H1 (cell line): ENCODE data around the gene SIX5. TPM values are rescaled to one million over a fixed set of nuclear protein-coding genes. Genes with fewer than 3 reads are reported as not detected.

Source experiments
- CTCF ChIA-PET: fragments of 300-600 bp; sonication (Branson Sonifier 250); formaldehyde crosslinking; loops from one replicate; lab custom pipeline; 2021; ENCODE audit not compliant: partially characterized antibody; lab: Charles Lee
- POLR2A ChIA-PET: fragments of 300-600 bp; sonication (Branson Sonifier 250); formaldehyde crosslinking; loops from one replicate; lab custom pipeline; 2021; ENCODE audit warnings: inconsistent platforms; ENCODE audit not compliant: partially characterized antibody; lab: Charles Lee
- DNase-seq, 2 experiments: peaks; one replicate each; pipeline versions ENCODE4 v3.0.0 to v3.0.0-alpha.2; 2010 to 2022; ENCODE audit warnings: low spot score in 2 of 2, low read depth in 1 of 2, mixed read lengths in 1 of 2
- FAIRE-seq: peaks from 2 replicates; lab custom pipeline; 2011; peaks lifted over from hg19 to GRCh38; lab: Jason Lieb, UNC
- H2AFZ ChIP-seq: 2 replicates; pipeline ENCODE4 v1.8.1; 2012; ENCODE audit warnings: low read length, inconsistent platforms
- H2AK5ac ChIP-seq: 2 replicates; pipeline ENCODE4 v1.6.1; 2013; ENCODE audit warnings: low read depth, low read length
- H2BK120ac ChIP-seq: replicated peaks from 2 replicates; pipeline ENCODE3; 2013; ENCODE audit warnings: low read depth, low read length, inconsistent platforms
- H2BK12ac ChIP-seq: 2 replicates; pipeline ENCODE4 v1.6.1; 2013; ENCODE audit warnings: low read depth, low read length
- H2BK15ac ChIP-seq: 2 replicates; pipeline ENCODE4 v1.6.1; 2013; ENCODE audit warnings: low read length
- H2BK20ac ChIP-seq: 2 replicates; pipeline ENCODE4 v1.6.1; 2013; ENCODE audit warnings: low read length
- H2BK5ac ChIP-seq: 2 replicates; pipeline ENCODE4 v1.6.1; 2013; ENCODE audit warnings: low read depth, low read length
- H3K14ac ChIP-seq: 2 replicates; pipeline ENCODE4 v1.6.1; 2013; ENCODE audit warnings: inconsistent platforms; ENCODE audit not compliant: insufficient read length
- H3K18ac ChIP-seq: 2 replicates; pipeline ENCODE4 v1.6.1; 2013; ENCODE audit warnings: low read length; ENCODE audit errors: extremely low read depth
- H3K23ac ChIP-seq: 2 replicates; pipeline ENCODE4 v1.6.1; 2013; ENCODE audit warnings: inconsistent platforms; ENCODE audit not compliant: insufficient read length
- H3K23me2 ChIP-seq: 2 replicates; pipeline ENCODE4 v1.6.1; 2013; ENCODE audit warnings: low read depth, low read length
- H3K27ac ChIP-seq: 2 replicates; pipeline ENCODE4 v1.6.1; 2011; ENCODE audit warnings: low read depth, low read length, inconsistent platforms
- H3K27me3 ChIP-seq, 4 experiments: replicated peaks in 1 of 4; 1 replicate in 1 of 4; 2 replicates in 3 of 4; pipeline versions ENCODE4 v1.6.1 to v1.8.1; 2011 to 2013; ENCODE audit warnings: low read length in 3 of 4, mild to moderate bottlenecking in 3 of 4, inconsistent platforms in 2 of 4, mixed read lengths in 2 of 4, moderate library complexity in 1 of 4; ENCODE audit not compliant: control insufficient read depth in 3 of 4, insufficient read depth in 3 of 4; ENCODE audit errors: extremely low read depth in 1 of 4
- H3K36me3 ChIP-seq, 4 experiments: 2 replicates each; pipeline versions ENCODE4 v1.6.1 to v1.8.1; 2011 to 2013; ENCODE audit warnings: mild to moderate bottlenecking in 4 of 4, low read length in 3 of 4, moderate library complexity in 2 of 4, control low read depth in 1 of 4, inconsistent platforms in 1 of 4; ENCODE audit not compliant: insufficient read depth in 4 of 4, control insufficient read depth in 2 of 4
- H3K4ac ChIP-seq: replicated peaks from 2 replicates; pipeline ENCODE3; 2013; ENCODE audit warnings: low read length, low read depth, mixed read lengths, inconsistent platforms; ENCODE audit not compliant: insufficient read length
- H3K4me1 ChIP-seq, 4 experiments: replicated peaks in 1 of 4; 1 replicate in 1 of 4; 2 replicates in 3 of 4; pipeline versions ENCODE4 v1.6.1 to v1.8.1; 2011 to 2013; ENCODE audit warnings: low read length in 3 of 4, inconsistent platforms in 2 of 4, mixed read lengths in 1 of 4; ENCODE audit not compliant: insufficient read depth in 4 of 4, control insufficient read depth in 3 of 4
- H3K4me2 ChIP-seq, 2 experiments: 2 replicates each; pipeline versions ENCODE4 v1.6.1 to v1.8.1; 2011 to 2013; ENCODE audit warnings: low read depth in 2 of 2, low read length in 2 of 2, control low read depth in 1 of 2, inconsistent platforms in 1 of 2, mild to moderate bottlenecking in 1 of 2; ENCODE audit not compliant: insufficient read depth in 1 of 2
- H3K4me3 ChIP-seq, 4 experiments: fragments of 200-600, 300-600 bp in 1 of 4; sonication (generic), shearing (Covaris generic), sonication (Bioruptor Twin) in 1 of 4; 2 replicates each; pipeline versions ENCODE4 v1.5.1 to v1.8.1; 2011 to 2016; ENCODE audit warnings: low read length in 4 of 4, low read depth in 3 of 4, control low read depth in 2 of 4, inconsistent platforms in 2 of 4, mild to moderate bottlenecking in 2 of 4, mixed read lengths in 1 of 4, moderate library complexity in 1 of 4; ENCODE audit not compliant: insufficient read depth in 2 of 4; ENCODE audit errors: extremely low read depth in 1 of 4
- H3K56ac ChIP-seq: replicated peaks from 2 replicates; pipeline ENCODE3; 2013; ENCODE audit warnings: low read depth, mild to moderate bottlenecking, mixed read lengths, low read length, inconsistent platforms; ENCODE audit not compliant: insufficient read length
- H3K79me1 ChIP-seq: 2 replicates; pipeline ENCODE4 v1.6.1; 2013; ENCODE audit warnings: low read depth, low read length, control low read depth
- H3K79me2 ChIP-seq, 2 experiments: 2 replicates each; pipeline versions ENCODE4 v1.6.1 to v1.8.1; 2012 to 2013; ENCODE audit warnings: low read length in 2 of 2, mild to moderate bottlenecking in 2 of 2, inconsistent platforms in 1 of 2; ENCODE audit not compliant: insufficient read depth in 2 of 2, control insufficient read depth in 1 of 2
- H3K9ac ChIP-seq, 4 experiments: replicated peaks in 1 of 4; 1 replicate in 1 of 4; 2 replicates in 3 of 4; pipeline versions ENCODE4 v1.6.1 to v1.8.1; 2011 to 2013; ENCODE audit warnings: low read depth in 3 of 4, low read length in 3 of 4, control low read depth in 2 of 4, mild to moderate bottlenecking in 2 of 4, moderate library complexity in 2 of 4, inconsistent platforms in 1 of 4; ENCODE audit errors: extremely low read depth in 1 of 4
- H3K9me3 ChIP-seq, 2 experiments: 2 replicates each; pipeline versions ENCODE4 v1.6.1 to v1.8.1; 2012 to 2013; ENCODE audit warnings: mild to moderate bottlenecking in 2 of 2, moderate library complexity in 2 of 2, control low read depth in 1 of 2, inconsistent platforms in 1 of 2, low read depth in 1 of 2, low read length in 1 of 2, mixed read lengths in 1 of 2; ENCODE audit not compliant: insufficient read depth in 2 of 2
- H4K20me1 ChIP-seq, 2 experiments: replicated peaks in 1 of 2; 2 replicates each; pipeline versions ENCODE3 to v1.8.1; 2011 to 2013; ENCODE audit warnings: inconsistent platforms in 2 of 2, low read length in 2 of 2, mild to moderate bottlenecking in 1 of 2; ENCODE audit not compliant: insufficient read depth in 2 of 2, control insufficient read depth in 1 of 2
- H4K5ac ChIP-seq: 2 replicates; pipeline ENCODE4 v1.6.1; 2013; ENCODE audit warnings: low read length, low read depth, mixed read lengths, inconsistent platforms; ENCODE audit not compliant: insufficient read length
- H4K8ac ChIP-seq: 2 replicates; pipeline ENCODE4 v1.8.0; 2013; ENCODE audit warnings: mild to moderate bottlenecking, moderate library complexity, low read length, inconsistent platforms; ENCODE audit not compliant: insufficient read depth; ENCODE audit errors: extremely low read depth
- H4K91ac ChIP-seq: replicated peaks from 2 replicates; pipeline ENCODE3; 2013; ENCODE audit warnings: low read length, mixed read lengths, inconsistent platforms; ENCODE audit not compliant: insufficient read length
- CBX5 ChIP-seq: fragments of 300-800, 300-1000 bp; sonication (generic); IDR thresholded peaks from 2 replicates; pipeline ENCODE4 v1.7.1; 2016; ENCODE audit warnings: antibody characterized with exemption, low read length, low read depth
- POLR2AphosphoS5 ChIP-seq: IDR thresholded peaks from 2 replicates; pipeline ENCODE4 v1.6.1; 2011; ENCODE audit warnings: low read depth, low read length
- RXRA ChIP-seq: IDR thresholded peaks from 2 replicates; pipeline ENCODE4 v1.6.1; 2011; ENCODE audit warnings: low read depth, mild to moderate bottlenecking, low read length, moderate library complexity; ENCODE audit not compliant: insufficient read depth
- SP1 ChIP-seq: IDR thresholded peaks from 2 replicates; pipeline ENCODE4 v1.6.1; 2011; ENCODE audit warnings: low read depth, low read length
- WGBS, 2 experiments: shearing (Covaris generic) in 1 of 2; methylation state at CpG; one replicate each; pipeline versions ENCODE4 v1.1.6 to v1.1.7; 2013 to 2015; ENCODE audit warnings: low lambda C conversion rate in 2 of 2, mixed read lengths in 2 of 2, inconsistent platforms in 1 of 2, low coverage in 1 of 2, missing lambda C conversion rate in 1 of 2; ENCODE audit not compliant: insufficient replicate concordance in 2 of 2, insufficient coverage in 1 of 2, insufficient read length in 1 of 2; ENCODE audit errors: extremely low coverage in 1 of 2, missing lambda C conversion rate in 1 of 2; 5-methylcytosine and 5-hydroxymethylcytosine counted together
- polyA plus RNA-seq, 7 experiments: library from polyadenylated mRNA; depleted of rRNA in 3 of 7; stranded (reverse) in 5 of 7; unstranded in 2 of 7; fragments of >200 nt in 5 of 7; fragments of 200-250 nt in 2 of 7; gene quantifications; 1 replicate in 5 of 7; 2 replicates in 1 of 7; 4 replicates in 1 of 7; pipeline versions ENCODE4 v1.2.1 to v1.2.3, GENCODE V29; 2011 to 2013; ENCODE audit warnings: missing spikeins in 2 of 7, mixed read lengths in 2 of 7
- total RNA-seq: library from RNA; stranded (reverse); fragmentation: NEBNext Ultra II Directional; extraction: Animal tissue kit (Norgen Biotek cat#: 25700); gene quantifications from 2 replicates; pipeline ENCODE4 v1.2.1, GENCODE V29; 2021

Gene SIX5
- total and polyA plus RNA-seq, 2 of the 8 experiments (the other 6 are each of a cell fraction or from before 2014, with no cell fraction given), result 20.9 to 24.2 TPM

GRCh38 chr19:45745606-45746005 is 23.4 kb downstream of the SIX5 start:
- Histone ChIP-seq H3K18ac (no peak overlapping the region), H2BK120ac (no peak overlapping the region), H4K91ac (no peak overlapping the region), H4K20me1 (no peaks in the 10 kb centered on the region), H3K23me2 (no peaks in the 10 kb centered on the region), H3K56ac (no peak overlapping the region), H3K4me3 (no peak overlapping the region), H3K9ac (no peak overlapping the region), H3K14ac (no peak overlapping the region), H3K9me3 (no peaks in the 10 kb centered on the region), H2BK15ac (no peak overlapping the region), H2BK5ac (no peak overlapping the region), H2BK12ac (no peak overlapping the region), H3K4ac (no peak overlapping the region), H2BK20ac (no peak overlapping the region), H3K27me3 (no peaks in the 10 kb centered on the region; a peak in 1 of 7 replicates), H3K4me1 (no peaks in the 10 kb centered on the region), H3K79me1 (no peaks in the 10 kb centered on the region), H3K4me2 (no peak overlapping the region), H3K23ac (no peak overlapping the region), H3K36me3 (no peaks in the 10 kb centered on the region), H2AFZ (peak overlapping the region; percentile 47; the same call in 1 of the 2 replicates), H4K5ac (no peak overlapping the region), H4K8ac (no peak overlapping the region), H2AK5ac (no peak overlapping the region), H3K79me2 (no peaks in the 10 kb centered on the region)
- CTCF ChIA-PET, result interaction anchor here (0.7 kb wide), 2 partner anchors 10 to 19 kb away, joined by 3 read pairs; no protein-coding TSS in a partner anchor
- 94% methylated on average over 6 of the region's 6 CpGs; no CpG with 5 or more reads in 1 of the 2 experiments for WGBS, 2 experiments
- FAIRE-seq, result no peak
- no peak for DNase-seq
- TF ChIP-seq POLR2AphosphoS5, result no peak
- TF ChIP-seq SP1, result no peak
- TF ChIP-seq CBX5, result no peak
- TF ChIP-seq RXRA, result no peak
- TF ChIP-seq, all 59 proteins: peak for 0
- POLR2A ChIA-PET, result interaction anchor here (1.6 to 2.0 kb wide), 2 partner anchors 24 to 53 kb away, joined by 5 read pairs; partner anchors contain the start of genes QPCTL and SIX5
- no peak overlapping the region for H3K27ac ChIP-seq
